Thyroid gland (tissue), 4 donors: Measurements from ENCODE around the gene VSTM5. TPM values are rescaled to one million over a fixed set of nuclear protein-coding genes. Genes with fewer than 3 reads are reported as not detected.

Experiments used
- DNase-seq, 2 donors: peaks; one replicate each; pipeline ENCODE4 v3.0.0-alpha.2; 2019
- H3K27ac ChIP-seq, 3 donors: fragments of 200-600 bp; sonication (generic); 1 replicate in 2 of 3; 2 replicates in 1 of 3; pipeline ENCODE4 v1.5.1; 2016 to 2019; ENCODE audit warnings: mild to moderate bottlenecking in 1 of 3, moderate library complexity in 1 of 3
- H3K27me3 ChIP-seq: fragments of 200-600 bp; sonication (generic); one replicate; pipeline ENCODE4 v1.5.1; 2019
- H3K36me3 ChIP-seq, 2 donors: fragments of 200-600 bp; sonication (generic); one replicate each; pipeline ENCODE4 v1.5.1; 2016 to 2019
- H3K4me1 ChIP-seq, 2 donors: fragments of 200-600 bp; sonication (generic); one replicate each; pipeline ENCODE4 v1.5.1; 2017 to 2019
- H3K4me3 ChIP-seq, 3 donors: fragments of 200-600 bp; sonication (generic); replicated peaks in 1 of 3; 1 replicate in 2 of 3; 2 replicates in 1 of 3; pipeline ENCODE4 v1.5.1; 2016; ENCODE audit warnings: mild to moderate bottlenecking in 1 of 3
- H3K9me3 ChIP-seq: fragments of 200-600 bp; sonication (generic); one replicate; pipeline ENCODE4 v1.5.1; 2017
- POLR2A ChIP-seq, 2 donors: fragments of 450-650 bp; IDR thresholded peaks; one replicate each; pipeline ENCODE4 v1.6.1; 2017; ENCODE audit warnings: antibody characterized with exemption in 2 of 2, mild to moderate bottlenecking in 2 of 2, moderate library complexity in 1 of 2
- WGBS, 2 donors: methylation state at CpG; one replicate each; pipeline ENCODE4 v1.1.5; 2017; 5-methylcytosine and 5-hydroxymethylcytosine counted together
- intact Hi-C: fragments of 100-400 bp; cut with DNase I; formaldehyde crosslinking; loops from one replicate; pipeline ENCODE4 v1.15.1; 2023
- total RNA-seq, 4 donors: library from RNA; depleted of rRNA; stranded (reverse); fragments of >200 nt; gene quantifications; one replicate each; pipeline ENCODE4 v1.2.3, GENCODE V29; 2016
- TF ChIP-seq, protein P1 (sequence below), 6 experiments: fragments of 200-600 bp in 3 of 6; fragments of 450-650 bp in 3 of 6; sonication (generic) in 3 of 6; IDR thresholded peaks; one replicate each; pipeline ENCODE4 v1.5.1; 2016 to 2019; ENCODE audit warnings: antibody characterized with exemption in 6 of 6, mild to moderate bottlenecking in 2 of 6, inconsistent platforms in 1 of 6, moderate library complexity in 1 of 6

The VSTM5 gene
- total RNA-seq, 4 donors from 2014 or later = 0.67 TPM; not detected in 2

GRCh38 chr11:93823210-93823609, 27.2 kb downstream of the VSTM5 start:
- TF ChIP-seq, protein P1, sequence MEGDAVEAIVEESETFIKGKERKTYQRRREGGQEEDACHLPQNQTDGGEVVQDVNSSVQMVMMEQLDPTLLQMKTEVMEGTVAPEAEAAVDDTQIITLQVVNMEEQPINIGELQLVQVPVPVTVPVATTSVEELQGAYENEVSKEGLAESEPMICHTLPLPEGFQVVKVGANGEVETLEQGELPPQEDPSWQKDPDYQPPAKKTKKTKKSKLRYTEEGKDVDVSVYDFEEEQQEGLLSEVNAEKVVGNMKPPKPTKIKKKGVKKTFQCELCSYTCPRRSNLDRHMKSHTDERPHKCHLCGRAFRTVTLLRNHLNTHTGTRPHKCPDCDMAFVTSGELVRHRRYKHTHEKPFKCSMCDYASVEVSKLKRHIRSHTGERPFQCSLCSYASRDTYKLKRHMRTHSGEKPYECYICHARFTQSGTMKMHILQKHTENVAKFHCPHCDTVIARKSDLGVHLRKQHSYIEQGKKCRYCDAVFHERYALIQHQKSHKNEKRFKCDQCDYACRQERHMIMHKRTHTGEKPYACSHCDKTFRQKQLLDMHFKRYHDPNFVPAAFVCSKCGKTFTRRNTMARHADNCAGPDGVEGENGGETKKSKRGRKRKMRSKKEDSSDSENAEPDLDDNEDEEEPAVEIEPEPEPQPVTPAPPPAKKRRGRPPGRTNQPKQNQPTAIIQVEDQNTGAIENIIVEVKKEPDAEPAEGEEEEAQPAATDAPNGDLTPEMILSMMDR (IDR thresholded peaks at IDR 0.05) = no peak
- no peak for TF ChIP-seq POLR2A (IDR thresholded peaks at IDR 0.05)
- no peaks in the 10 kb centered on the region for H3K27me3 ChIP-seq
- 97 to 98% methylated on average over 4 of the region's 4 CpGs for WGBS, 2 donors
- no peaks in the 10 kb centered on the region for H3K4me1 ChIP-seq
- H3K9me3 ChIP-seq = no peaks in the 10 kb centered on the region
- no peak overlapping the region for H3K27ac ChIP-seq
- H3K4me3 ChIP-seq = no peak overlapping the region
- H3K36me3 ChIP-seq = no peaks in the 10 kb centered on the region
- no peak for DNase-seq
- intact Hi-C loops = no loop called here

DNA sequence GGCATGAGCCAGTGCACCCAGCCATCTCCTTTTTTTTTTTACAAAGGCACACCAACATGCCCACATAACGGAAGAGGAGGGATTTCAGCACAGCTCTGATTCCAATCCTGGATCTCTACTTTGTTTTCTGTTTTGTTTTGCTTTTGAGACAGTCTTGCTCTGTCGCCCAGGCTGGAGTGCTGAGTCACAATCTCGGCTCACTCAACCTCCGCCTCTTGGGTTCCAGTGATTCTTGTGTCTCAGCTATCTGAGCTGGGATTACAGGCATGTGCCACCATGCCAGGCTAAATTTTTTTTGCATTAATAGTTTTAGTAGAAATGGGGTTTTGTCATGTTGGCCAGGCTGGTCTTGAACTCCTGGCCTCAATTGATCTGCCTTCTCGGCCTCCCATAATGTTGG, 28.1 kb downstream of the VSTM5 start:
- Histone ChIP-seq H3K27ac (no peak overlapping the region), H3K36me3 (no peaks in the 10 kb centered on the region), H3K27me3 (no peaks in the 10 kb centered on the region), H3K9me3 (no peaks in the 10 kb centered on the region), H3K4me3 (no peak overlapping the region), H3K4me1 (no peaks in the 10 kb centered on the region)
- 73 to 84% methylated on average over 5 of the region's 5 CpGs for WGBS, 2 donors
- DNase-seq = peak in 1 of 2 donors; percentile 40
- intact Hi-C loops = no loop called here
- TF ChIP-seq, protein P1 (IDR thresholded peaks at IDR 0.05) = no peak
- TF ChIP-seq POLR2A (IDR thresholded peaks at IDR 0.05) = no peak

DNA sequence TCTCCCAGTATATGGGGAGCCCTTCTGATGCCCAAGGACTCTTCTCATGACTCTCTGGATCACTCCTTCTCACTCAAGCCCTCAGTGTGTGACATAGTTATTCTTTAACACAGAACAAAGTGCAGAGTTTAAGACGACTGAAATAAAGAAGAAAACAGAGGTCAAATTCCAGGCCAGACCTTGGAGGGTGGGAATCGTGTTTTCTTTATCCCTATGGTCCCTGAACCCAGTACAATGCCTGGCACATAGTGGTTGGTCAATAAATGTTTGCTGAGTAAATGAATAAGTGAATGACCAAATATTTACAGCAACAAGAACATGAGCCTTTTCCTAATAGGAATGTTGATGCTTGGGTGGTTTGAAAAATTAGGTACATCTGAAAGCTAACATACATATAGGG, 28.8 kb downstream of the VSTM5 start:
- Histone ChIP-seq H3K4me1 (no peaks in the 10 kb centered on the region), H3K9me3 (no peaks in the 10 kb centered on the region), H3K4me3 (no peak overlapping the region), H3K27me3 (no peaks in the 10 kb centered on the region), H3K36me3 (no peaks in the 10 kb centered on the region), H3K27ac (no peak overlapping the region)
- no peak for DNase-seq
- WGBS, 2 donors = 31 to 45% methylated on average over 2 of the region's 2 CpGs
- TF ChIP-seq, protein P1 (IDR thresholded peaks at IDR 0.05) = no peak
- TF ChIP-seq POLR2A (IDR thresholded peaks at IDR 0.05) = no peak
- intact Hi-C loops = no loop called here

- Histone ChIP-seq H3K4me1 (no peaks in the 10 kb centered on the region), H3K27me3 (no peaks in the 10 kb centered on the region), H3K36me3 (no peaks in the 10 kb centered on the region), H3K27ac (no peak overlapping the region), H3K4me3 (no peak overlapping the region), H3K9me3 (no peaks in the 10 kb centered on the region)
- TF ChIP-seq POLR2A (IDR thresholded peaks at IDR 0.05) = no peak
- TF ChIP-seq, protein P1 (IDR thresholded peaks at IDR 0.05) = no peak
- no peak for DNase-seq
- WGBS, 2 donors = 94 to 96% methylated on average over 12 to 14 of the region's 14 CpGs
- intact Hi-C loops = no loop called here
These were observed 29.6 kb downstream of the VSTM5 start for GRCh38 chr11:93820847-93821246.

DNA sequence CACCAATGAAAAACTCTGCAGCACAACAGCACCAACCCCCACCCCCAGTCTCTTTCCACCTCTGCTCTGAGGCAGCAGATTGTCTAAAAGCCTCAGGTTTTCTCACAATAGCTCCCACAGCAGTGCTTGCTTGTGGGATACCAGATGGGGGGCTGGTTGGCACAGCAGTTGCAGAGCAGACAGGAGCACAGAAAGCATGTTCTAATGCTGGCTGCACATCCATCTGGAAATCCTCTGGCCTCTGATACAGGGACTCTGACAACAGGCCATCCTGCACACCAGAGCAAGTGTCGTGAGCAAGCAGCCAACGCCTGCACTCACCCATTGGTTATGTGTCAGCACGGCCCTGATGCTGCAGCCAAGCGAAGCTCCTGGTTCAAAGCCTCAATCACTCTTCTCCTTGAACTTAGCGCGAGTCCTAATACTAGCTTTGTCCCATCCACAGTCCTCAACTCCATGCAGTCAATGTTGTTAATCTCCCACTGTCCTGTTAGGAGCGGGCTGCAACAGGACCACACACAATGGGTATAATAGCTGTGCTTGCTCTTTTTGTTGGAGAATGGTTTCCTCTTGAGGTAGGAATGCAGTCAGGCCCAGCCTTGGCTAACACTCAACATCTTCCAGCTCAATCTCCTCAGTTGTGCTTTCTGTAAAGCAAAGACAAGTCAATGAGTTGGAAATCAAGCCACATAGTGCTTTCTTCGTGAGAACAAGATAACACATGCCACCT, 30.3 kb downstream of the VSTM5 start:
- H3K4me1 ChIP-seq = no peaks in the 10 kb centered on the region
- WGBS, 2 donors = 80% methylated on average over 8 of the region's 8 CpGs
- no peak overlapping the region for H3K27ac ChIP-seq
- intact Hi-C loops = no loop called here
- TF ChIP-seq, protein P1 (IDR thresholded peaks at IDR 0.05) = no peak
- TF ChIP-seq POLR2A (IDR thresholded peaks at IDR 0.05) = no peak
- DNase-seq = no peak
- no peaks in the 10 kb centered on the region for H3K27me3 ChIP-seq
- no peaks in the 10 kb centered on the region for H3K9me3 ChIP-seq
- peaks cover 0 to 4% of the 10 kb centered on the region in 2 donors for H3K36me3 ChIP-seq
- H3K4me3 ChIP-seq = no peak overlapping the region
